Measurements from ENCODE around the gene PLB1. TPM values are rescaled to one million over a fixed set of nuclear protein-coding genes. Genes with fewer than 3 reads are reported as not detected.
A peak's percentile ranks its signal among the peaks of the same experiment; 100 is the strongest.

The PLB1 gene
- total RNA-seq, 1 donor from 2014 or later, result 2.2 TPM

DNA sequence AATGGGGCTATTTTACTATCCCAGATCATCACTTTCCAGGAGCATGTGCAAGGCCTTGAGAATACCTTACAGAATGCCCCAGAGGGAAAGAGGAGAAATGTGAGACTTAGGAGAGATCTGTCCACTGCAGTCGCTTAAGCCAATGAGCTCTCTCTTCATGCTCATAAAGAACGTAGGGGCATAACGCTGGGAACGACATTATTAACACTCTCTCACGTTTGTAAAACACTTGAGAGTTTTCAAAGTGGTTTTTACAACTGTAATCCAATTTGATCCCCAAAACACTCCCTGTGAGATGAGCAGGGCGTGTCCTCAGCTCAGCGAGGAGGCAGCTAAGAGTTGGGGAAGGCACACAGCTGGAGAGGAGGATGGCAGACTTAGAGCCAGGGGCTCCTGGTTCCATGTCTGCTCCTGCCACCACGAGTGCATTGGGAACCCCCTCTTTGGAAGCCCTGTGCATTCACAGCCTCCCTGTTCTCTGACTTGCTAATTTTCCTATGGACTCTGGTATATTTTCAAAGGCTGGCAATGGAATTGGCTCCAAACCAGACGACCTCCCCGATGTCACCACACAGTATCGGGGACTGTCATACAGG lies 97.4 kb downstream of the PLB1 start:
- no peak overlapping the region for H3K4me3 Mint-ChIP-seq
- peaks cover 14% of the 10 kb centered on the region for H3K4me1 Mint-ChIP-seq
- DNase-seq (ENCODE audit: low spot score in 2 of 2, unreplicated experiment in 2 of 2), result no peak
- no peaks in the 10 kb centered on the region for H3K9me3 Mint-ChIP-seq
- H3K27ac Mint-ChIP-seq, result no peak overlapping the region
- H3K36me3 Mint-ChIP-seq, result no peaks in the 10 kb centered on the region
- H3K27me3 Mint-ChIP-seq (ENCODE audit: low read depth), result peaks cover 1% of the 10 kb centered on the region
- TF ChIP-seq, protein P1, sequence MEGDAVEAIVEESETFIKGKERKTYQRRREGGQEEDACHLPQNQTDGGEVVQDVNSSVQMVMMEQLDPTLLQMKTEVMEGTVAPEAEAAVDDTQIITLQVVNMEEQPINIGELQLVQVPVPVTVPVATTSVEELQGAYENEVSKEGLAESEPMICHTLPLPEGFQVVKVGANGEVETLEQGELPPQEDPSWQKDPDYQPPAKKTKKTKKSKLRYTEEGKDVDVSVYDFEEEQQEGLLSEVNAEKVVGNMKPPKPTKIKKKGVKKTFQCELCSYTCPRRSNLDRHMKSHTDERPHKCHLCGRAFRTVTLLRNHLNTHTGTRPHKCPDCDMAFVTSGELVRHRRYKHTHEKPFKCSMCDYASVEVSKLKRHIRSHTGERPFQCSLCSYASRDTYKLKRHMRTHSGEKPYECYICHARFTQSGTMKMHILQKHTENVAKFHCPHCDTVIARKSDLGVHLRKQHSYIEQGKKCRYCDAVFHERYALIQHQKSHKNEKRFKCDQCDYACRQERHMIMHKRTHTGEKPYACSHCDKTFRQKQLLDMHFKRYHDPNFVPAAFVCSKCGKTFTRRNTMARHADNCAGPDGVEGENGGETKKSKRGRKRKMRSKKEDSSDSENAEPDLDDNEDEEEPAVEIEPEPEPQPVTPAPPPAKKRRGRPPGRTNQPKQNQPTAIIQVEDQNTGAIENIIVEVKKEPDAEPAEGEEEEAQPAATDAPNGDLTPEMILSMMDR (IDR thresholded peaks at IDR 0.05; ENCODE audit: unreplicated experiment), result no peak

DNA sequence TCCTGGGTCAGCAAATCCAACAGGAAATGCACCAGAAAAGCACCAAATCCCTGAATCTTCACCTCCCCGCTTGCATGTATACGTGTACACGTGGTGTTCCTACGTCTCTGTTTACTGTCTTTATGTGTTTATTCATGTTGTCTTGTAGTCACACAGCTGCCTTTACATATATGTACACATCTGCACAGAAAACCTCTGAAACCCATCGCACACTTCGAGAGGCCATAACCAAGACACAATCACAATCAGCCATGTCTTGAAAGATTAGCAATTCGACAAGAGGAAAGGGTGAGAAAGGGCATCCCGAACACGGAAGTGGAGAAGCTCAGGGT lies 98.1 kb downstream of the PLB1 start:
- H3K9me3 Mint-ChIP-seq, result no peaks in the 10 kb centered on the region
- peaks cover 1% of the 10 kb centered on the region for H3K27me3 Mint-ChIP-seq (ENCODE audit: low read depth)
- H3K4me3 Mint-ChIP-seq, result no peak overlapping the region
- no peaks in the 10 kb centered on the region for H3K36me3 Mint-ChIP-seq
- peaks cover 14% of the 10 kb centered on the region for H3K4me1 Mint-ChIP-seq
- no peak for DNase-seq (ENCODE audit: low spot score in 2 of 2, unreplicated experiment in 2 of 2)
- H3K27ac Mint-ChIP-seq, result peak overlapping the region; percentile 20
- TF ChIP-seq, protein P1 (IDR thresholded peaks at IDR 0.05; ENCODE audit: unreplicated experiment), result no peak

DNA sequence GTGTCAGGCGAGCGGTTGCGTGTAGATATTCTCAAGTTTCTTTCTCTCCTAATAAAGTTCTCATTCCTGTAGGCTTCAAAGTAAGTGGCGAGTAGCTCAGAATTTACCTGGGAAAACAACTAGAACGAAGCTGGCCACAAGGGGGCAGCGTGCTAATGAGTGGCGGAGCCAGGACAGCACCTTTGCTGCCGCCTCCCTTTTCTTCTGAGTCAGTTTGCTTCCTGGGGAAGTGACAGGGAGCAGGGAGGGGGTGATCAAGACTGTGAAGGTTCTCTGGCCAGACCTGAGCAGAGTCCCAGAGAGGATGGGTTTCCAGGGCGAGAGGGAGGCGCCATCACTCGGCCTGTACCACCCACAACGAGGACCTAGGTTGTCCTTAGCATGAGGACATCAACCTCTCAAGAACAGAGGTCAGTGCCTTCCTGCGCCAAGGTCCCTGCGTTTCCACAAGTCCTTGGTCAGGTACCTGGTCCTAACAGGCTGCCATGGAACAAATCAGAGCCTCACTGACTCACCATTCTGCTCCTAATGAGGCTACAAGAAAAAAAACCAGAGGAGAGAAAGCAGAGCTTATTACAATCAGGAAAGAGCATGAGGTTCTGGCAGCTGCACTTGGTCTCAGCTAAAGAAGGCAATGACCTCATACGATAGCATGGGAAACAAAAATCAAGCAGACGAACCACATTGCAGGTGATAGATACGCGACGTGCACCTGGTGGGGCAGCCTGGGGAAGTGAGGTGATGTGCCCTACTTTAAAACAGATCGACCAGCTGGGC lies 98.7 kb downstream of the PLB1 start:
- no peaks in the 10 kb centered on the region for H3K36me3 Mint-ChIP-seq
- H3K27ac Mint-ChIP-seq, result peak overlapping the region; percentile 80
- H3K27me3 Mint-ChIP-seq (ENCODE audit: low read depth), result peaks cover 1% of the 10 kb centered on the region
- H3K9me3 Mint-ChIP-seq, result no peaks in the 10 kb centered on the region
- H3K4me3 Mint-ChIP-seq, result no peak overlapping the region
- peak; percentile 76 to 93 for DNase-seq (ENCODE audit: low spot score in 2 of 2, unreplicated experiment in 2 of 2)
- peaks cover 14% of the 10 kb centered on the region for H3K4me1 Mint-ChIP-seq
- TF ChIP-seq, protein P1 (IDR thresholded peaks at IDR 0.05; ENCODE audit: unreplicated experiment), result peak; percentile 86

DNA sequence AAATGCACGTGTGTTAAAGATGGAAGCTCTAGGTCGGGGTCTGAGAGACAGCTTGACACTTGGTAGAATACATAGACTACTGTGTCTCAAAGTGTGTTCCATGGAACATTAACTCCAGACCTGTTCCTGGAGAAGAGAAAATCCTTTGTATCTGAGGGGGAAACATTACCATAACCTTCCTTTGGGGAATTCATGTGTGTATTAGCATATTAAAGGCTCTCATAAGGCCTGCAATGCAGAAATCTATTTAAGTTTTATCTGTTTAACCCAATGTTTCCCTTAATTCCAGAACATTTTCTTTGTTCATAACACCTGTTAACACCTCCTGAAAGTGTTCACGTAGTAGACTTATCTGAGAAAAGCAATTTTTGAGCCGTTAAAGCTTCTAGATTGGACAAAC lies 99.5 kb downstream of the PLB1 start:
- TF ChIP-seq, protein P1 (IDR thresholded peaks at IDR 0.05; ENCODE audit: unreplicated experiment), result no peak
- H3K36me3 Mint-ChIP-seq, result no peaks in the 10 kb centered on the region
- no peak overlapping the region for H3K27ac Mint-ChIP-seq

DNA sequence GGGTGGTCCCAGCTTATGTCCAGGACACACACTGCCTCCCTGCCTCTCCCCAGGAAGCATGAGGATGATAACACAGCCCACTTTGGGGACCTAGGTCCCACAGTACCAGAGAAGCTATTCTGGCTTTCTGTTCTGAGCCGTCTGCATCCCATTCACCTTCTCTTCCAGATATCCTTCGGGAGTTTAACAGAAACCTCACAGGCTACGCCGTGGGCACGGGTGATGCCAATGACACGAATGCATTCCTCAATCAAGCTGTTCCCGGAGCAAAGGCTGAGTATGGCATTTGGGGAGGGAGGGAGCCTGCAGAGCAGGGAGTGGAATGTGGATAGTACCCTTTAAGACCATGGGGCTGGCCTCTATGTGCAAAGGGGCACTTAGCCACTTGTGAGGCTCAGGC lies 102.6 kb downstream of the PLB1 start:
- H3K27ac Mint-ChIP-seq, result no peak overlapping the region
- no peaks in the 10 kb centered on the region for H3K36me3 Mint-ChIP-seq
- TF ChIP-seq, protein P1 (IDR thresholded peaks at IDR 0.05; ENCODE audit: unreplicated experiment), result no peak
- peaks cover 14% of the 10 kb centered on the region for H3K4me1 Mint-ChIP-seq
- no peaks in the 10 kb centered on the region for H3K9me3 Mint-ChIP-seq
- DNase-seq (ENCODE audit: low spot score in 2 of 2, unreplicated experiment in 2 of 2), result no peak
- no peak overlapping the region for H3K4me3 Mint-ChIP-seq
- no peaks in the 10 kb centered on the region for H3K27me3 Mint-ChIP-seq (ENCODE audit: low read depth)

More for the DNA sequence above, 99.5 kb downstream of the PLB1 start:
- Mint-ChIP-seq H3K9me3 (no peaks in the 10 kb centered on the region), H3K4me3 (no peak overlapping the region), H3K4me1 (peaks cover 14% of the 10 kb centered on the region), H3K27me3 (ENCODE audit: low read depth) (peaks cover 1% of the 10 kb centered on the region)
- DNase-seq (ENCODE audit: low spot score in 2 of 2, unreplicated experiment in 2 of 2), result no peak

Data from mesothelial cell of epicardium (in vitro differentiated cells).